ENCODE measurements around the gene OR52I2.

OR52I2 gene

GRCh38 chr11:4607781-4608666 is 26.5 kb downstream of the OR52I2 start, which contains the start of gene TRIM68:
Gene TRIM68, minus strand, starts transcription at chr11:4608231. Its CDS starts 2,727 bp downstream, at chr11:4605504.
- peak; percentile 81 for DNase-seq (ENCODE audit: low read depth)

- no peak for DNase-seq (ENCODE audit: low read depth)
Observed at GRCh38 chr11:4610258-4610935, 28.9 kb downstream of the OR52I2 start.

GRCh38 chr11:4611986-4612385 is 30.4 kb downstream of the OR52I2 start:
- DNase-seq (ENCODE audit: low read depth) = no peak

GRCh38 chr11:4615856-4616444 is 34.4 kb downstream of the OR52I2 start:
- DNase-seq (ENCODE audit: low read depth) = no peak

- DNase-seq (ENCODE audit: low read depth) = no peak
Observed at GRCh38 chr11:4619514-4619913, 38.0 kb downstream of the OR52I2 start.

- DNase-seq (ENCODE audit: low read depth) = no peak
Observed at GRCh38 chr11:4626207-4627099, 44.9 kb downstream of the OR52I2 start.

GRCh38 chr11:4636136-4636535 is 54.6 kb downstream of the OR52I2 start:
- DNase-seq (ENCODE audit: low read depth) = no peak

GRCh38 chr11:4636962-4637661 is 55.6 kb downstream of the OR52I2 start, which contains the start of gene OR51D1:
Gene OR51D1, plus strand, starts transcription at chr11:4637477. Its CDS starts 2,314 bp downstream, at chr11:4639791.
- no peak for DNase-seq (ENCODE audit: low read depth)

- DNase-seq (ENCODE audit: low read depth) = no peak
Observed at GRCh38 chr11:4637662-4638047, 56.1 kb downstream of the OR52I2 start.

GRCh38 chr11:4639931-4640330 is 58.4 kb downstream of the OR52I2 start:
- DNase-seq (ENCODE audit: low read depth) = no peak

- DNase-seq (ENCODE audit: low read depth) = no peak
Observed at GRCh38 chr11:4641501-4641900, 60.0 kb downstream of the OR52I2 start.

GRCh38 chr11:4642043-4642442 is 60.5 kb downstream of the OR52I2 start:
- DNase-seq (ENCODE audit: low read depth) = no peak

Measured in non-pigmented ciliary epithelial cell (primary cell).